ENCODE results near the gene PRR13. TPM values are rescaled to one million over a fixed set of nuclear protein-coding genes. Genes with fewer than 3 reads are reported as not detected.

The PRR13 gene
- total and polyA plus RNA-seq, 2 experiments from 2014 or later, result 42.4 to 217 TPM

GRCh38 chr12:53454707-53455106 lies 13.2 kb downstream of the PRR13 start:
- Histone ChIP-seq H3K79me2 (ENCODE audit: insufficient read depth) (peaks cover 75% of the 10 kb centered on the region), H3K27ac (no peak overlapping the region), H3K4me2 (ENCODE audit: unreplicated experiment) (peak overlapping the region; percentile 88), H3K9me3 (ENCODE audit: low read depth) (no peaks in the 10 kb centered on the region), H3K36me3 (ENCODE audit: low read depth) (peaks cover 60% of the 10 kb centered on the region), H3K27me3 (replicated peaks; ENCODE audit: insufficient read depth) (no peaks in the 10 kb centered on the region), H2AFZ (no peak overlapping the region), H3K4me1 (ENCODE audit: insufficient read depth) (peaks cover 14% of the 10 kb centered on the region), H3K9me2 (ENCODE audit: insufficient read depth) (no peaks in the 10 kb centered on the region), H3K4me3 (peak overlapping the region; percentile 99), H4K20me1 (ENCODE audit: insufficient read depth) (peaks cover 30% of the 10 kb centered on the region), H3F3A (ENCODE audit: insufficient read depth) (peaks cover 66% of the 10 kb centered on the region), H3K9ac (peak overlapping the region; percentile 99)
- WGBS, 2 experiments (ENCODE audit: low coverage in 1 of 2, low lambda C conversion rate in 2 of 2, missing lambda C conversion rate in 2 of 2), result 76 to 79% methylated on average over 3 of the region's 3 CpGs
- TF ChIP-seq EZH2phosphoT487 (IDR thresholded peaks at IDR 0.05; ENCODE audit: insufficient read depth, low read depth), result no peak
- in situ Hi-C loops (cut with MboI), result no loop called here
- DNase-seq, result no peak

GRCh38 chr12:53456654-53457366 lies 15.3 kb downstream of the PRR13 start:
- Histone ChIP-seq H3K4me2 (ENCODE audit: unreplicated experiment) (no peak overlapping the region), H4K20me1 (ENCODE audit: insufficient read depth) (peaks cover 38% of the 10 kb centered on the region), H3K27me3 (replicated peaks; ENCODE audit: insufficient read depth) (no peaks in the 10 kb centered on the region), H3F3A (ENCODE audit: insufficient read depth) (peaks cover 73% of the 10 kb centered on the region), H3K27ac (no peak overlapping the region), H3K9me3 (ENCODE audit: low read depth) (no peaks in the 10 kb centered on the region), H2AFZ (no peak overlapping the region), H3K4me3 (no peak overlapping the region), H3K4me1 (ENCODE audit: insufficient read depth) (peaks cover 14% of the 10 kb centered on the region), H3K9ac (no peak overlapping the region), H3K79me2 (ENCODE audit: insufficient read depth) (peaks cover 96% of the 10 kb centered on the region), H3K9me2 (ENCODE audit: insufficient read depth) (no peaks in the 10 kb centered on the region), H3K36me3 (ENCODE audit: low read depth) (peaks cover 81% of the 10 kb centered on the region)
- 73 to 76% methylated on average over 6 of the region's 6 CpGs for WGBS, 2 experiments (ENCODE audit: low coverage in 1 of 2, low lambda C conversion rate in 2 of 2, missing lambda C conversion rate in 2 of 2)
- in situ Hi-C loops (cut with MboI), result no loop called here
- no peak for TF ChIP-seq EZH2phosphoT487 (IDR thresholded peaks at IDR 0.05; ENCODE audit: insufficient read depth, low read depth)
- DNase-seq, result no peak

GRCh38 chr12:53459097-53459496 lies 17.6 kb downstream of the PRR13 start:
- Histone ChIP-seq H3K4me1 (ENCODE audit: insufficient read depth) (peaks cover 6% of the 10 kb centered on the region), H3K27ac (no peak overlapping the region), H3K4me2 (ENCODE audit: unreplicated experiment) (no peak overlapping the region), H3K9me3 (ENCODE audit: low read depth) (no peaks in the 10 kb centered on the region), H3K4me3 (no peak overlapping the region), H2AFZ (no peak overlapping the region), H4K20me1 (ENCODE audit: insufficient read depth) (peaks cover 23% of the 10 kb centered on the region; the same call in 1 of the 2 replicates), H3K79me2 (ENCODE audit: insufficient read depth) (peaks cover 100% of the 10 kb centered on the region), H3K36me3 (ENCODE audit: low read depth) (peaks cover 98% of the 10 kb centered on the region), H3K9ac (no peak overlapping the region), H3K27me3 (replicated peaks; ENCODE audit: insufficient read depth) (no peaks in the 10 kb centered on the region), H3F3A (ENCODE audit: insufficient read depth) (peaks cover 82% of the 10 kb centered on the region), H3K9me2 (ENCODE audit: insufficient read depth) (no peaks in the 10 kb centered on the region)
- DNase-seq, result no peak
- in situ Hi-C loops (cut with MboI), result no loop called here
- 54 to 57% methylated on average over 4 of the region's 4 CpGs for WGBS, 2 experiments (ENCODE audit: low coverage in 1 of 2, low lambda C conversion rate in 2 of 2, missing lambda C conversion rate in 2 of 2)
- TF ChIP-seq EZH2phosphoT487 (IDR thresholded peaks at IDR 0.05; ENCODE audit: insufficient read depth, low read depth) (no peak), EZH2 (IDR thresholded peaks at IDR 0.05; ENCODE audit: insufficient read depth, poor library complexity, severe bottlenecking) (no peak)

- DNase-seq, result no peak
- no peaks in the 10 kb centered on the region for H3K27me3 ChIP-seq (replicated peaks; ENCODE audit: insufficient read depth)
- peak overlapping the region; percentile 27 for H3K9ac ChIP-seq
- no peak overlapping the region for H3K4me2 ChIP-seq (ENCODE audit: unreplicated experiment)
- no peak for TF ChIP-seq EZH2phosphoT487 (IDR thresholded peaks at IDR 0.05; ENCODE audit: insufficient read depth, low read depth)
- no peak for TF ChIP-seq EZH2 (IDR thresholded peaks at IDR 0.05; ENCODE audit: insufficient read depth, poor library complexity, severe bottlenecking)
- peaks cover 100% of the 10 kb centered on the region for H3K79me2 ChIP-seq (ENCODE audit: insufficient read depth)
- whole genome bisulfite sequencing, 2 experiments (ENCODE audit: low coverage in 1 of 2, low lambda C conversion rate in 2 of 2, missing lambda C conversion rate in 2 of 2), result 96 to 100% methylated on average over 3 of the region's 3 CpGs
- peaks cover 68% of the 10 kb centered on the region for H3F3A ChIP-seq (ENCODE audit: insufficient read depth)
- no peak overlapping the region for H3K27ac ChIP-seq
- peaks cover 97% of the 10 kb centered on the region for H3K36me3 ChIP-seq (ENCODE audit: low read depth)
- H3K4me1 ChIP-seq (ENCODE audit: insufficient read depth), result no peaks in the 10 kb centered on the region
- peaks cover 9% of the 10 kb centered on the region; the same call in 1 of the 2 replicates for H4K20me1 ChIP-seq (ENCODE audit: insufficient read depth)
- in situ Hi-C loops (cut with MboI), result no loop called here
- no peaks in the 10 kb centered on the region for H3K9me2 ChIP-seq (ENCODE audit: insufficient read depth)
- no peaks in the 10 kb centered on the region for H3K9me3 ChIP-seq (ENCODE audit: low read depth)
- no peak overlapping the region for H2AFZ ChIP-seq
- H3K4me3 ChIP-seq, result no peak overlapping the region
Observed at GRCh38 chr12:53461059-53461458, 19.5 kb downstream of the PRR13 start.

All from GM23248 (cell line).